Cerebellar nuclear complex (tissue), 1 donor: ENCODE results near the gene PLIN4.

Experiments
- DNase-seq, 2 experiments: peaks; one replicate each; lab custom pipeline; 2025; lab: John Stamatoyannopoulos, UW

PLIN4 gene

DNA sequence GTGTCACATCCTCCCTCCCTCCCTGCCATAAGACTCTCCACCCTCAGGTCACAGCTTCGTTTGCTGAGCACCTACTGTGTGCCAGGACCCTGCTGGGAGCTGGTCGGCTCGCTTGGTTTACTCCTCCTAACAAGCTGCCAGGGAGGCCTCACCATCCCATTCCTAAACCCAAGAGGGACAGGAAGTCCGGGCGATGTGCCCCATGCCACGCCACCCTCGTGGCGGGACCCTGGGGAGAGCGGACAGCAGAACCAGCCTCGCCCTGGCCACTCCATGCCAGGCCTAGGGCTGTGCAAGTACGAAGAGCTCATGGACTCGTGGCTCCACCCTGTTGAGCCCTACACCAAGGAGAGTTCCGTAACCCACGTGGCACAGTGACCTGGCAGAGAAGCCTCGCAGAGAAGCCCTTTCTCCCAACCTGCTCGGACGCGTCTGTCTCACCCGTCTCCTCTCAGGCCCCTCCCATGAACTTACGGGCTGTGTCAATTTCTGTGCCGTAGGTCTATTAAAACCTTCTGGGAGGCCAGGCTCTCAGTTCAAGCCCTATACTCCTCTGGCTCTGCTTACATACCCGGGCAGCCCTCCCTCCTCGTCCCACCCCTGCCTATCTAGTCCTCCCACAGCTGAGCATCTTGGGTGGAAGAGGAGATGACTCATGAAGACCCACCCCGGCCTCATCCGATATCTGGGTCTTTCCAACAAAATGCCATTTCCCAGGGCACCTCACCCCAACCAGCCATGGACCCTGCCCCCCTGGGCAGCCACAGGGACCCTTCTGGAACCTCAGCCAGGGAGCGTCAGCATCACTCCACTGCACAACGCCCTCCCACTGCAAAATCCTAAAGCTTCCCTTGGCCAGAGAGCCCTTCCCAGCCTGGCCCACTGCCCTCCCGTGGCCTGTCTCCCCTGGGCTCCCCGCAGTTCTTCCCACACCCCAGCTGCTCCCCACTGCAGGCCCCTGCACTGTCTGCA, 63.3 kb downstream of the PLIN4 start:
- no peak for DNase-seq

DNA sequence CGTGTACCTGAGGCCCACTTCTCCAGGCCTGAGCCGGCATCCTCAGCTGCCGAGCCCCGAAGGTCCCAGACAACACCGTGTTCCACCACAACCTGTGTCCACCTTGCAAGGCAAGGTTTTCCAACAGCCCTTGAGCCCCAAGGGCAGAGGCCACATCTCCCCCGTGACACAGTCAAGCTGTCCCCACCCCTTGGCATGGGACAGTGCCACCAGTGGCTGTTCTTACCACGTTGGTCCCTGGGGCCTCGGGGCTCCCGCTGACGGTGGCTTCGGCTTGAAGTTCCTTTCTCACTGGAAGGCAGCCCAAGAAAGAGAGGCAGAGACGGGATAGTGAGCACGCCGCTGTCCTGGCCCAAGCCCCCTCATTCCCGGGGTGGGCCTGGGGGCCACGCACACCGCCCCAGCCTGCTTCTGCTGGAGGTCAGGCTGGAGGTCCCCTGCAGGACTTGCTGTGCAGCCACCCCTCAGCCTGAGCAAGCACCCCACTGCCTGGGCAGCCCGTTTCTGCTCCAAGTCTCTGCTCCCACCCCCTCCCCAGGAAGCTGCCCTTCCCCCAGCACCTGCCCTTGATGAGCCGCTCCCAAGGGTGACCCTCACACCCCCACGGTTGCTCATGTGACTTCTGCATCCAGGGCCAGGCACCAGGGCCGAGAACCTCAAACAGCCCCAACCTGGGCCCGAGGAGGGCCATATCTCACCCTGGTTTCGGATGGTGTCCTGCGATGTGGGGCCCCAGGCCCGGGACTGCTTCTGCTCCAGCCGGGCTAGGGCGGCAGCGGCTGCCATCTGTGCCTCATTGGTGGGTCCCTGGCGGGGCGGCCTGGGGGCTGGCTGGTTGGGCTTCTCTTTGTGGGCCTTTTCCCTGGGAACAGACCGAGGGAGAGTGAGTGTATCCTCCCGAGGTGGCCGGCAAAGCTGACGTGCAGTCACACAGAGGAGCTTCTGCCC, 64.8 kb downstream of the PLIN4 start:
- no peak for DNase-seq

DNA sequence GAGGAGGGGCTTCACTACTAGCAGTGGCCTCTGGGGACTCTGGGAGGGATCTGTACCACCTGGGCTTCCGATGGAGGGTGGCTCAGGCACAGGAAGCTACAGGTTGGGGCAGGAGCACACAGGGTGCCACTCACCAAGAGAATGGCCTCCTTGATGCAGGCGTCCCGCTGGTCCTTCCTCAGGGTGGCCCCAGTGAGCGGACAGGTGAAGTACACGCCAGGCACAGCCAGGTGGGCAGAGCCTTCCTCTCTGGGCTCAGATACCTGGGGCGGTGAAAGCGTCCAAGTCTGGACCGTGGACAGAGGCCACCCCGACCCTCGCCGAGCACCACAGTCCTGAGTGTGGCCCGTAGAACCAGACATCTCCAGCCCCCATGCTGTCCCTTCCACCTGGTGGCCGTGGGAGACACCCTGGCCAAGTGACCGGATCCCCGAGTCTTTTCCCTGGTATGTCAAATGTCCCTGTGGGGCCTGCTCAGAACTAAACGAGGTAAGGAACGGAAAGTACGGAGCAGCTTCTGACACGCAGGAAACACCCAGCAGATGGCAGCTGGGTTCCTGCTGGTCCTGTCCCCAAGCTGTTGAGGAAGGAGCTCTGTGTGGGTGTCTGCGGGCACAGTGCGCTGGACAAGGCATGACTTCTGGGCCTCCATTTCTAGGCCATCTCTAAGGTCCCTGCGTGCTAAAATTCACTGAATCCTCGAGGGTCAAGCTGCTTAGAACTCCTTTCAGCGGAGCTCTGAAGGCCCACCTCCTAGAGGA, 65.9 kb downstream of the PLIN4 start:
- no peak for DNase-seq
